MM.1S (cell line): ENCODE data around the gene UBL3.
A peak's percentile ranks its signal among the peaks of the same experiment; 100 is the strongest.

Experiments used
- DNase-seq: peaks from one replicate; pipeline ENCODE4 v3.0.0-alpha.2; 2015
- H2AFZ ChIP-seq: fragments of 300-600 bp; sonication (generic); 2 replicates; pipeline ENCODE4 v1.6.0; 2016; ENCODE audit warnings: antibody characterized with exemption, low read length
- H3F3A ChIP-seq: fragments of 300-600 bp; sonication (generic); 2 replicates; pipeline ENCODE4 v1.6.1; 2016; ENCODE audit warnings: mild to moderate bottlenecking, antibody characterized with exemption, low read length, moderate library complexity, mixed read lengths; ENCODE audit not compliant: insufficient read depth
- H3K27ac ChIP-seq: fragments of 300-600 bp; sonication (generic); 2 replicates; pipeline ENCODE4 v1.5.1; 2016; ENCODE audit warnings: mild to moderate bottlenecking, low read length
- H3K27me3 ChIP-seq: fragments of 300-600 bp; sonication (generic); replicated peaks from 2 replicates; pipeline ENCODE4 v1.6.0; 2016; ENCODE audit warnings: low read length; ENCODE audit not compliant: insufficient read depth
- H3K36me3 ChIP-seq: fragments of 300-600 bp; sonication (generic); replicated peaks from 2 replicates; pipeline ENCODE4 v1.6.1; 2016; ENCODE audit warnings: mild to moderate bottlenecking, low read length, mixed read lengths; ENCODE audit not compliant: insufficient read depth
- H3K4me1 ChIP-seq: fragments of 300-600 bp; sonication (generic); 2 replicates; pipeline ENCODE4 v1.6.1; 2016; ENCODE audit warnings: low read length, mixed read lengths
- H3K4me2 ChIP-seq: fragments of 300-600 bp; sonication (generic); 2 replicates; pipeline ENCODE4 v1.6.0; 2016; ENCODE audit warnings: low read depth, low read length
- H3K4me3 ChIP-seq: fragments of 300-600 bp; sonication (generic); 2 replicates; pipeline ENCODE4 v1.5.1; 2016; ENCODE audit warnings: low read length, mixed read lengths
- H3K79me2 ChIP-seq: fragments of 300-600 bp; sonication (generic); 2 replicates; pipeline ENCODE4 v1.6.1; 2016; ENCODE audit warnings: mixed run types, low read length, mixed read lengths
- H3K9ac ChIP-seq: fragments of 300-600 bp; sonication (generic); 2 replicates; pipeline ENCODE4 v1.6.1; 2016; ENCODE audit warnings: low read length, mixed read lengths
- H3K9me2 ChIP-seq: fragments of 300-600 bp; sonication (generic); replicated peaks from 2 replicates; pipeline ENCODE4 v1.6.1; 2016; ENCODE audit warnings: mild to moderate bottlenecking, low read length, mixed read lengths; ENCODE audit not compliant: insufficient read depth
- H3K9me3 ChIP-seq: fragments of 300-600 bp; sonication (generic); replicated peaks from 2 replicates; pipeline ENCODE4 v1.6.1; 2016; ENCODE audit warnings: mild to moderate bottlenecking, low read length, mixed read lengths; ENCODE audit not compliant: insufficient read depth
- H4K20me1 ChIP-seq: fragments of 300-600 bp; sonication (generic); 2 replicates; pipeline ENCODE4 v1.6.1; 2016; ENCODE audit warnings: mild to moderate bottlenecking, low read length, moderate library complexity, mixed read lengths; ENCODE audit not compliant: insufficient read depth
- CTCF ChIP-seq: fragments of 300-600 bp; sonication (generic); IDR thresholded peaks from 2 replicates; pipeline ENCODE4 v1.5.1; 2016; ENCODE audit warnings: antibody characterized with exemption, low read length, mixed read lengths
- EZH2 ChIP-seq: fragments of 300-600 bp; sonication (generic); optimal IDR thresholded peaks from 2 replicates; pipeline ENCODE3; 2017; ENCODE audit warnings: low read depth, mild to moderate bottlenecking, antibody characterized with exemption, low read length, mixed read lengths
- EZH2phosphoT487 ChIP-seq: fragments of 300-600 bp; sonication (generic); IDR thresholded peaks from 2 replicates; pipeline ENCODE4 v1.6.1; 2018; ENCODE audit warnings: antibody characterized with exemption, low read length

UBL3 gene

GRCh38 chr13:29746148-29746677 is 104.2 kb downstream of the UBL3 start:
- no peak overlapping the region for H3K9ac ChIP-seq

DNA sequence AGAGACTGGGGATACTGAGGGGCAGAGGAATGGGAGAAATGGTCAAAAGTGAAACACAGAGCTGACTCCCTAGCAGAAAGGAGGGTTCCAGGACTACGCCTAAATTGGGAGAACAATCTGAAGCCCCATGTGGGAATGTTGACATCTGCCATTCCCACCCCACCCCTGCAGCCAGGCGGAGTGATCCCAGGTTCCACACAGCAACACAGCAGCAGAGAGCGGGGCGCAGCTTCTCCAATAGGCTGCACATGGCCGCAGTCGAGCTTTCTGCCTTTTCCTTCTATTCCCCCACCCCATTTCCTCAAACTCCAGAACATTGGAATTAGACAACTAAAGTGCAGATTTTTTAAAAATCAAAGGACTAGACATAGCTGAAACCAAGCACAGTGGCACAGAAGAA is 104.7 kb downstream of the UBL3 start:
- Histone ChIP-seq H3K79me2 (no peaks in the 10 kb centered on the region), H3K9ac (no peak overlapping the region), H4K20me1 (no peaks in the 10 kb centered on the region), H3K9me3 (no peaks in the 10 kb centered on the region), H3K27ac (no peak overlapping the region), H2AFZ (no peak overlapping the region), H3F3A (no peaks in the 10 kb centered on the region), H3K4me2 (no peak overlapping the region), H3K4me1 (no peaks in the 10 kb centered on the region), H3K36me3 (no peaks in the 10 kb centered on the region), H3K9me2 (no peaks in the 10 kb centered on the region), H3K4me3 (no peak overlapping the region), H3K27me3 (no peaks in the 10 kb centered on the region)
- TF ChIP-seq CTCF (no peak), EZH2 (no peak), EZH2phosphoT487 (no peak)
- DNase-seq, result no peak

More at GRCh38 chr13:29746148-29746677, 104.2 kb downstream of the UBL3 start:
- Histone ChIP-seq H3K4me3 (no peak overlapping the region), H3K27me3 (no peaks in the 10 kb centered on the region), H3K27ac (no peak overlapping the region), H3K9me3 (no peaks in the 10 kb centered on the region), H3K79me2 (no peaks in the 10 kb centered on the region), H4K20me1 (no peaks in the 10 kb centered on the region), H3K36me3 (no peaks in the 10 kb centered on the region), H2AFZ (no peak overlapping the region), H3K9me2 (no peaks in the 10 kb centered on the region), H3K4me1 (no peaks in the 10 kb centered on the region), H3K4me2 (no peak overlapping the region), H3F3A (no peaks in the 10 kb centered on the region)
- DNase-seq, result no peak
- TF ChIP-seq EZH2phosphoT487 (no peak), CTCF (no peak), EZH2 (no peak)

- Histone ChIP-seq H3K9me3 (no peaks in the 10 kb centered on the region), H3K9me2 (no peaks in the 10 kb centered on the region), H3K27ac (no peak overlapping the region), H3K4me1 (no peaks in the 10 kb centered on the region), H3K27me3 (no peaks in the 10 kb centered on the region), H2AFZ (no peak overlapping the region), H3K4me3 (no peak overlapping the region), H3K36me3 (no peaks in the 10 kb centered on the region), H3K79me2 (no peaks in the 10 kb centered on the region), H3K4me2 (no peak overlapping the region), H4K20me1 (no peaks in the 10 kb centered on the region), H3K9ac (no peak overlapping the region), H3F3A (no peaks in the 10 kb centered on the region)
- TF ChIP-seq EZH2 (no peak), CTCF (no peak), EZH2phosphoT487 (no peak)
- DNase-seq, result peak; percentile 6
These were observed 107.1 kb downstream of the UBL3 start for GRCh38 chr13:29743201-29743786.
